ENCODE data around the gene PPP1R3G.
A peak's percentile ranks its signal among the peaks of the same experiment; 100 is the strongest.

The PPP1R3G gene

GRCh38 chr6:5121956-5122355 is 36.8 kb downstream of the PPP1R3G start:
- DNase-seq: peak in 1 of 2 donors; percentile 7

- peak in 1 of 2 donors; percentile 6 for DNase-seq
Observed at GRCh38 chr6:5122504-5123112, 37.5 kb downstream of the PPP1R3G start.

GRCh38 chr6:5123296-5124143 is 38.4 kb downstream of the PPP1R3G start:
- DNase-seq: no peak

GRCh38 chr6:5124526-5124925 is 39.4 kb downstream of the PPP1R3G start:
- no peak for DNase-seq

- DNase-seq: no peak
Observed at GRCh38 chr6:5125152-5126006, 40.2 kb downstream of the PPP1R3G start.

GRCh38 chr6:5126214-5126613 is 41.1 kb downstream of the PPP1R3G start:
- DNase-seq: no peak

- DNase-seq: no peak
Observed at GRCh38 chr6:5127106-5127687, 42.1 kb downstream of the PPP1R3G start.

- no peak for DNase-seq
Observed at GRCh38 chr6:5128351-5128750, 43.2 kb downstream of the PPP1R3G start.

GRCh38 chr6:5130135-5130866 is 45.2 kb downstream of the PPP1R3G start:
- no peak for DNase-seq

GRCh38 chr6:5132731-5133130 is 47.6 kb downstream of the PPP1R3G start:
- DNase-seq: peak in 1 of 2 donors; percentile 36

GRCh38 chr6:5133943-5134342 is 48.8 kb downstream of the PPP1R3G start:
- DNase-seq: no peak

- DNase-seq: peak; percentile 38 to 42
Observed at GRCh38 chr6:5135788-5136376, 50.7 kb downstream of the PPP1R3G start.

- DNase-seq: no peak
Observed at GRCh38 chr6:5136851-5137250, 51.7 kb downstream of the PPP1R3G start.

Measured in CD4-positive, alpha-beta T cell treated with Interleukin-4 for 1 hour (primary cell).